GM21528 (cell line): ENCODE results near the gene EVL.
A peak's percentile ranks its signal among the peaks of the same experiment; 100 is the strongest.
"Not testable (repeated sequence)": the region's sequence is repeated elsewhere in the genome, so short reads cannot be mapped to it uniquely, and the experiment has no call there.

Source experiments
- ATAC-seq: cut with Tn5 transposase; IDR thresholded peaks from one replicate; pipeline ENCODE4 v1.9.1; 2021; ENCODE audit warnings: mild to moderate bottlenecking, moderate library complexity; ENCODE audit not compliant: unreplicated experiment, low FRiP score

EVL gene

DNA sequence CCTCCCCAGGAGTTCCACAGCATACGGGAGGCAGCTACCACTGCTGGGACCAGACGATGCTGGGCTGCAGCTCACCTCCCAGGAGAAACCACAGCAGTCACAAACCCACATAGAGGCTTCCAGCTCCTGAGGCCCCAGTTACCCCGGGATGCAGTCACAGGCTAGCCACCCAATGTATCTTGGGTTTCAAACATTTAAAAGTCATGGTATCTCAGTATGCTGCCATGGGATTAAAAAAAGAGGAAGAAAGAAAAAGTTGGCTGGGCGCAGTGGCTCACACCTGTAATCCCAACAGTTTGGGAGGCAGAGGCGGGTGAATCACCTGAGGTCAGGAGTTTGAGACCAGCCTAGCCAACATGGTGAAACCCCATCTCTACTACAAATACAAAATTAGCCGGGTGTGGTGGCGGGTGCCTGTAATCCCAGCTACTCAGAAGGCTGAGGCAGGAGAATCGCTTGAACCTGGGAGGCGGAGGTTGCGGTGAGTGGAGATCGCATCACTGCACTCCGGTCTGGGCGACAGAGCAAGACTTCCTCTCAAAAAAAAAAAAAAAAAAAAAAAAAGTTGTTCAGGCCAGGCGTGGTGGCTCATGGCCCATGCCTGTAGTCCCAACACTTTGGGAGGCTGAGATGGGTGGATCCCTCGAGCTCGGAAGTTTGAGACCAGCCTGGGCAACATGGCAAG lies 92.5 kb downstream of the EVL start:
- not testable (repeated sequence) for ATAC-seq

DNA sequence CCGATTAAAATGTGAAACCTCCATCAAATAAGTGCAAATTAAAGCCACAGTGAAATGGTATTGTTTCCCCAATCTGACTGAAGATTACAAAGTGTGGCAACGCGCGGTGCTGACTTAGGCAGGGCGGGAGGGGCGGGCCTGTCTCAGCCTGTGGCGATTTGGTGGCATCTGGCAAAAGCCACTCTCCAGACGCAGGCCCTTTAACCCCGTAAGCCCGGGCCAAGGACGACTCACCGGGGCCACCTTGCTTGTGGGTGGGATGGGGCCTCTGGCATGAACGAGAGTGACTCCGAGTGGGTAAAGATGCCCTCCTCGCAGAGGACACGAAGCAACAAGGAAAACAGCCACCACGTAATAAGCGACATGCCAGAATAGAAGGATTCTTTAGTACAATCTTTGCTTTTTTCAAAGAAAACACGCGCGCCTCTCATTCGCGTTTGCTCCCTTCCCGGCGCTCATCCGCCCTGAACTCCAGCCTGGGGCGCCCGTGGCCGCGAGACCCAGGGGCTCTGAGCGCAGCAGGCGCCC lies 93.4 kb downstream of the EVL start:
- no peak for ATAC-seq

DNA sequence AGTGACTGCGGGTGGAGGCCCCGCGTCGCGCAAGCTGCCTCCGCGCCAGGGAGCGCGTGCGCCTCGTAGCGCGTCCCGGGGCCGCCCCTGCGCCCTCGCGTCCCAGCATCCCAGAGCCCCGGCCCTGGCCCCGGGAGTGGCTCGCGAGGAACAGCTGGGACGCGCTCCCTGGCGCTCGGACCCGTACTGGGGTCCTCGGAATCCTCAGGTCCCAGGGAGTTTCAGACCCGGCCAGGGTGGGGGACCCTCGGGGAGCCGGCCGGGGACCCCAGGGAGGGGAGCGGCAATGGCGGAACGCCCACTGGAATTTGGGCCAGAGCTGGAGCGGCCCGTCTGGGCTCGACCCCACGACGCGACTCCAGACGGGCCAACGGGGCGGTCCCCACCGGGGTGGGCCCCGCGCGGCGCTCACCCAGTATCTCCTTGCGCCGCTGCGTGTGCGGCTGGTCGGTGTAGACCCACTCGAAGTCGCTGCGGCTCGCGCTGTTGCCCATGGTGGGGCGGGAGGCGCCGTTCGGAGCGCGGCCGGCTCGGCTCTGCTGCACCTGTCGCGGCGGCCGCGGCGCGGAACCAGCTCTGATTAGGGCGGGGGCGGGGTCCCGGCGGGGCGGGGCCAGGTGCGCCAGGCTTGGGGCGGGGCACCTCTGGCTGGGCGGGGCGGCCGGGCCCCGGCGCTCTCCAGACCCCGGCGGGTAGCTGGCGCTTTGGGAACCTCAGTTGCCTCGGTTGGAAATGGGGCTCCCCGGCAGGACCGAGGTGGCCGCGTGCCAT lies 94.1 kb downstream of the EVL start, which contains the start of gene DEGS2:
Gene DEGS2 (minus strand): TSS at position 552 of the 771 bp plus-strand sequence. CDS start 58 bp downstream, at position 494.
- peak; percentile 52 for ATAC-seq

DNA sequence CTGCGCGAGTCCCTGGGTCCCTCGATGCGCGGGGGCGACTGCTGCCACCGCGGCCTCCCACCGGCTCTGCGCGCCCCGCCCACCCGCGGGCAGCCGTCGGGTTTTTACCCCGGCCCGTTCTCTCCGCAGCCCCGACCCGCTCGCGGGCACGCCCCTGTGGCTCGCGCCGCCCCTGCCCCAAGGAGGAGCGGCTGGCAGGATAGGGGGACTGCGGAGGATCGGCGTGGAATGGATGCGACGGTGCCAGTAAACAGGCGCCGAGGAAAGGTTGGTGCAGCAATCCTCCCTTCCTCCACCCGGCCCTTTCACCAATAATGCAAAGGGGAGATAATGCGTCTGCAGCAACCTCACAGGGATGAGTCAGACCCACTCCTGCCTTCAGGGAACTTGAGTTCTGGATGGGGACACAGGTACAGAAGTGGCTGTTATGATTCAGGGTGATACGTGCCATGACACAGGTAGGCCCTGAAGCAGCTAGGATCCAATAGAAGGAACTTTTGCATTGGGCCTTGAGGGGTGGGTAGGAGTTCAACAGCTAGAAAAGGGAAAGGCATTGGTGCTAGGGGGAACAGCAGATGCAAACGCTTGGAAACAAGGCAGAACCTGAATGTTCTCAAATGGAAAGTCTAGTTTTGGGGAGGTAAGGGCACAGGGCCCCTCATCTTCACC lies 94.8 kb downstream of the EVL start:
- ATAC-seq, result no peak

GRCh38 chr14:100160534-100160916 lies 95.3 kb downstream of the EVL start:
- ATAC-seq, result no peak

DNA sequence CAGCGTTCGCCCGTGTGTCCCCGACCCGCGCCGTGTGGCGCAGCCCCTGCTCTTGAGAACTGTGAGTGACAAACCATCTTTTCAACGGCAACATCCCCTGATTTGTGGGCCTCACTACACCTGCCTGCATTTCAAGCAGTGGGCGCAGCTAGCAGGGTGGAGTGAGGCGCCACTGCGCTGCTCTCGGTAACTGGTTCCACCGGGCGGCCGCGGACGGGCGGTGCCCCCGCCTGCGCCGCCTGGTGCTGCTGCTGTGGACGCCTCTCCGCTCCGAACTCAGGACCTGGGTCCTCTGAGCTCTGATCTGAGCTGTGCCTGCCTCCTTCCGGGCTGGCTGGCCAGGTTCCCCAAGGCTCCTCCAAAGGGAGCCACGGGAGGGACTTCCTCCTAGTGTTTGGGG lies 100.2 kb downstream of the EVL start:
- ATAC-seq, result no peak

- ATAC-seq, result no peak
These were observed 100.7 kb downstream of the EVL start for GRCh38 chr14:100165831-100166440.

GRCh38 chr14:100168506-100168905 lies 103.3 kb downstream of the EVL start:
- ATAC-seq, result no peak

DNA sequence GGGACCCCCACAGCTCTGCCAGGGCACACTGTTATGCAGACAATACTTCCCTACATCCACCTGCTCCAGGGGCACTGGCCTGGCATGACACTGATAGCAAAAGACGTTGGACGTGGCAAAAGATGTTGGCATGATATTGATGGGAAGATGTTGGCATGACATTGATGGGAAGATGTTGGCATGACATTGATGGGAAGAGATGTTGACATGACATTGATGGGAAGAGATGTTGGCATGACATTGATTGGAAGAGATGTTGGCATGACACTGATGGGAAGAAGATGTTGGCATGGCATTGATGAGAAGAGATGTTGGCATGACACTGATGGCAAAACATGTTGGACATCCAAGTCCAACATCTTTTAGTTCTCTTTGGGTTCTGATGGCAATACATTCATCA lies 105.7 kb downstream of the EVL start:
- no peak for ATAC-seq

DNA sequence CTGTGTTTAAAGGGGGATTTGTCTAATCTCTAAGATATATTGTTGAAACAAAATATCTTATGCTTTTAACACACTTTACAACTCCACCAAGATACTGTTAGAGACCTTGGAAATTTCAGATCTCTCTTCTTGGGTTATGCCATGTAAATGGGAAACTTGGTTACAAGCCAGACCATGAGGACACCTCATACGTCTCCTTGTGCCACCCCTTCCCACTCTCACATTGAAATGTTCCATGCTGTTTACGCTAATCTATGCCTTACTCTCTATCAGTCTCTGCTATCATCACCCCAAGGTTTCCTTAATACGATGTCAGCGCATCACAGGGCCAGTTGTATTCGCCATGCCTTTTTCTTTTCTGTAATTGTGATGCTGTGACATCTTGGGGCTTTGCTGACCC lies 107.6 kb downstream of the EVL start:
- no peak for ATAC-seq

GRCh38 chr14:100173353-100173752 lies 108.1 kb downstream of the EVL start:
- ATAC-seq, result no peak

DNA sequence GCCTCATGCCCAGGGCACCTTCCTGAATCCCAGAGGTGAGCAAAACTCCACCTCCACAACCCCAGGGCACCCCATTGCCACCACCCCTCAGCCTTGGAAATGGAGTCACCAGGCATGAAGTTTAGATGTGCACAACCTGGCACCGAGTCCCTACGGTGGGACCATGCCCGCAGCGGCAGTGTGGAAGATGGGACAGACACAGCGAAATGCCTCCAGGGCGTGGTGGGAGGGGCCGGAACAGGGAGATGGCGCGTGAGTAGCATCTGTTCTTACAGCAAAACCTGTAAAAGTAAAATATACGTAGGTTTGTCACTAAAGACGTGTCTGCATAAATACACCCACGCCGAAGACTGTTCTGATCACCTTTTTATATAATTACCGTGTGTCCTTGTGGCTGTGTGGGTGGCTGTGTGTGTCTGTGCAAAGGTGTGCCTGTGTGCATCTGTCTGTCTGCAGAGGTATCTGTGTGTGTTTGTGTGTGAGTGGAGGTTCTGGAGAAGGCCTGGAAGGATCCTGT lies 111.6 kb downstream of the EVL start:
- ATAC-seq, result no peak

GRCh38 chr14:100178691-100179090 lies 113.5 kb downstream of the EVL start:
- ATAC-seq, result no peak

DNA sequence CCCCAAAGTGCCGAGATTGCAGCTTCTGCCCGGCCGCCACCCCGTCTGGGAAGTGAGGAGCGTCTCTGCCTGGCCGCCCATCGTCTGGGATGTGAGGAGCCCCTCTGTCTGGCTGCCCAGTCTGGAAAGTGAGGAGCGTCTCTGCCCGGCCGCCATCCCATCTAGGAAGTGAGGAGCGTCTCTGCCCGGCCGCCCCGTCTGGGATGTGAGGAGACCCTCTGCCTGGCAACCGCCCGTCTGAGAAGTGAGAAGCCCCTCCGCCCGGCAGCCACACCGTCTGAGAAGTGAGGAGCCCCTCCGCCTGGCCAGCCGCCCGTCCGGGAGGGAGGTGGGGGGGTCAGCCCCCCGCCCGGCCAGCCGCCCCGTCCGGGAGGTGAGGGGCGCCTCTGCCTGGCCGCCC lies 115.4 kb downstream of the EVL start:
- not testable (repeated sequence) for ATAC-seq

DNA sequence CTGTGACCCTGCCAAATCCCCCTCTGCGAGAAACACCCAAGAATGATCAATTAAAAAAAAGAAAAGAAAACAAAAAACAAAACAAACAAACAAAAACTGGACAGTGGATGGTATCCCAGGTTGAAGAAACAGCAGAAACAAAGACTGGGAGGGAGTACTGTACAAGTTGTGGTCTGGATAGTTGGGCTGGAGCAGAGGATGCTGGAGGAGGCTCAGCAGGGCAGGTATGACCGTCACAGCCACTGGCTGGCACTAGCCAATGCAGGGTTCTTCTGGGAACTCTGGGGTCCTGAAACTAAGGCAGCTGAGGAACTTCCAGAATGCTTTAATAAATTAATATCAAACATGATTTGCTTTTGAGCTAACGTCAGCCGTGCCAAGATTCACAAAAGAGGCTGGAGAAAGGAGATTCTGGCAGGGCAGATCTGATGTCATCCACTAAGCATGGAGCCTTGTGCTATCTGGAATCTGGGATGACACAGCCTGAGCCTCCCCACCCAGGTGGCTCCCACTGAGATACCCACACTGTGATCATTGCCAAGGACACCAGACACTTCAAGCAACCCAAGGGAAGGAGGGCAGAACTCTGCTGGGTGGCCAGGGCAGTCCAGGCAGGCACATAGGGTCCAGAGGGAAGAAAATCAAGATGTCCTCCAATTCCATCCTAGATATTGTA lies 116.8 kb downstream of the EVL start:
- not testable (repeated sequence) for ATAC-seq

- ATAC-seq, result no peak
These were observed 122.1 kb downstream of the EVL start for GRCh38 chr14:100187247-100187833.

GRCh38 chr14:100188392-100189030 lies 123.3 kb downstream of the EVL start:
- no peak for ATAC-seq

DNA sequence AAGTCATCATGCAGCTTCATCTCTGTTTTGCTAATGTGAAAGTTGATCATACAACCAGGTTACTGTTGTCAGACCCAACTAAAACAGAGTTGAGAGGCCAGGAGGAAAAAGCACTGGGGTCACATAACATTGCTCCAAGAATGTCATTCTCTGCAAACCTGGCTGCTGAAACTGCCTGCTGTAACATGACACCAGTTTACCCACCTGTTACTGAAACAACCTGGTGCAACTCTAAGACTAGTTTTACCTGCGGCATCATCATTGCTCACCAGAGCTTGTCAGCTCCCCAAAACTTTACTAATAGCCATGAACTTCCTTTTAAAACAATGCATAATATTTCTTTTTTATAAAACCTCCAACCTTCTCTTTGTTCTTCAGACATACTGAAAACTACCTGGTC lies 124.9 kb downstream of the EVL start:
- ATAC-seq, result no peak

DNA sequence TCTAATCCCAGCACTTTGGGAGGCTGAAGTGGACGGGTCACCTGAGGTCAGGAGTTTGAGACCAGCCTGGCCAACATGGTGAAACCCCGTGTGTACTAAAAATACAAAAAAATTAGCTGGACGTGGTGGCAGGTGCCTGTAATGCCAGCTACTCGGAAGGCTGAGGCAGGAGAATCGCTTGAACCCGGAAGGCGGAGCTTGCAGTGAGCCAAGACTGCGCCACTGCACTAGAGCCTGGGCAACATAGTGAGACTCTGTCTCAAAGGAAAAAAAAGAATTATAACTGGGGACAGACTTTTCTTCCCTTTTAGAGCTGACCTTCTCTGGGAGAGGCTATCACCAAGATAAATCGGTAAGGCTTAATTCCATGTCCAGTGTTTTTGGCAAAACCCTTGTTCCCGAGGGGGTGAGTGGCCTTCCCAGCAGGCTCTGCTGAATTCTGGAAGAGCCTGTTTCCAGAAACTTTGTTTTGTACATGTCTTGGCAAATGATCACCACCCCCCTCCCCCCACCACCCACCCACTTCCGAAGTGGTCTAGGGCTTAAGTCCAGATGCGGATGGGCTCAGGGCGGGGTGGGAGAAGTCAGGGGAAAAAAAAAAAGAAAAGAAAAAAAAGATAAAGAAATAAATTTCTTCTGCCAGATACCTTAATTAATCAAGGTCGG lies 126.5 kb downstream of the EVL start:
- no peak for ATAC-seq
